ENCODE measurements around the gene CPPED1.

DNA sequence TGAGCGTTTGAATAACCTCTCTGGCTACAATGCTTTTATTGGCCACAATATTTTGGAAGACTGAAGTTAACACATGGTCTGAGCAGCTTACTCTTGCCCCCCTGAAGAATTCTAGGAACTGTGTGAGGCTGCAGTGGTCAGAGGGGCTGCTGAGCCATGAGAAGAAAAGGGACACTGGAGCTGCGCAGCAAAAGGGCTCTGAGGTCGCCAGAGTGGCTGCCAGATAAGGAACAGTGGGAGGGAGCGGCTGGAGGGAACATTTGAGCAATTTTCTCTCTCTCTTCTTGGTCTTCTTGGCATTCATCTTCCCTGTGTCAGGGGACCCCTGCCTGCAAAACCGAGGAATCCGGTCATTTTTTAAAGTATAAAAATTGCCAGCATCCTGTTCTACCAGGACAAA, 66.1 kb downstream of the CPPED1 start:
- TF ChIP-seq YY1 (IDR thresholded peaks at IDR 0.05; ENCODE audit: insufficient read depth, insufficient read length) (no peak), ZNF274 (IDR thresholded peaks at IDR 0.05; ENCODE audit: low read depth, low read length) (no peak)
